SK-N-SH (cell line): ENCODE data around the gene NEDD8. TPM values are rescaled to one million over a fixed set of nuclear protein-coding genes. Genes with fewer than 3 reads are reported as not detected.

ENCODE experiments used
- CTCF ChIA-PET: fragments of 300-600, 350-600 bp; formaldehyde crosslinking; extraction: SDS; loops from one replicate; lab custom pipeline; 2021; lab: Yijun Ruan, JAX
- POLR2A ChIA-PET: fragments of 350-600 bp; sonication (Branson Sonifier 250); formaldehyde crosslinking; extraction: SDS; loops from one replicate; lab custom pipeline; 2020; ENCODE audit warnings: antibody characterized with exemption, inconsistent platforms; lab: Yijun Ruan, JAX
- DNase-seq: peaks from one replicate; pipeline ENCODE4 v3.0.0; 2012
- H2AFZ ChIP-seq: fragments of 200-600 bp; sonication (generic); 2 replicates; pipeline ENCODE4 v1.8.1; 2016; ENCODE audit warnings: antibody characterized with exemption, mild to moderate bottlenecking, low read depth
- H3F3A ChIP-seq: fragments of 200-600 bp; sonication (generic); replicated peaks from 2 replicates; pipeline ENCODE3; 2016; ENCODE audit warnings: antibody characterized with exemption, mild to moderate bottlenecking; ENCODE audit not compliant: insufficient read depth
- H3K27ac ChIP-seq, 2 experiments: fragments of 200-500 bp in 1 of 2; fragments of 200-600 bp in 1 of 2; sonication (Bioruptor generic) in 1 of 2; sonication (generic), shearing (Covaris generic) in 1 of 2; 2 replicates each; pipeline versions ENCODE4 v1.5.1 to v1.6.1; 2014 to 2016; ENCODE audit warnings: low read depth in 2 of 2, inconsistent platforms in 1 of 2, low read length in 1 of 2, mild to moderate bottlenecking in 1 of 2, mixed read lengths in 1 of 2
- H3K27me3 ChIP-seq: fragments of 200-600 bp; sonication (generic), shearing (Covaris generic); 2 replicates; pipeline ENCODE4 v1.6.1; 2016; ENCODE audit warnings: mixed run types; ENCODE audit not compliant: insufficient read depth
- H3K36me3 ChIP-seq, 2 experiments: fragments of 200-500 bp in 1 of 2; fragments of 200-600 bp in 1 of 2; sonication (Bioruptor generic) in 1 of 2; sonication (generic) in 1 of 2; replicated peaks in 1 of 2; 2 replicates each; pipeline versions ENCODE3 to v1.5.1; 2014 to 2016; ENCODE audit warnings: low read length in 1 of 2, mild to moderate bottlenecking in 1 of 2; ENCODE audit not compliant: insufficient read depth in 2 of 2, control insufficient read depth in 1 of 2
- H3K4me1 ChIP-seq, 2 experiments: fragments of 200-500 bp in 1 of 2; fragments of 200-600 bp in 1 of 2; sonication (Bioruptor generic) in 1 of 2; sonication (generic), shearing (Covaris generic) in 1 of 2; 2 replicates each; pipeline versions ENCODE4 v1.5.1 to v1.6.1; 2014 to 2016; ENCODE audit warnings: low read depth in 1 of 2, low read length in 1 of 2, mixed run types in 1 of 2; ENCODE audit not compliant: insufficient read depth in 2 of 2, control insufficient read depth in 1 of 2
- H3K4me2 ChIP-seq: fragments of 200-600 bp; sonication (generic), shearing (Covaris generic); 2 replicates; pipeline ENCODE4 v1.6.1; 2017; ENCODE audit warnings: mixed run types
- H3K4me3 ChIP-seq, 2 experiments: fragments of 200-500 bp in 1 of 2; fragments of 200-600 bp in 1 of 2; sonication (Bioruptor generic) in 1 of 2; sonication (generic), shearing (Covaris generic) in 1 of 2; 2 replicates each; pipeline versions ENCODE4 v1.5.1 to v1.8.1; 2014 to 2016; ENCODE audit warnings: low read depth in 2 of 2, inconsistent platforms in 1 of 2, low read length in 1 of 2, mild to moderate bottlenecking in 1 of 2, mixed read lengths in 1 of 2, moderate library complexity in 1 of 2
- H3K79me2 ChIP-seq: fragments of 200-600 bp; sonication (generic); 2 replicates; pipeline ENCODE4 v1.8.1; 2017; ENCODE audit warnings: mild to moderate bottlenecking; ENCODE audit not compliant: insufficient read depth
- H3K9ac ChIP-seq: fragments of 200-600 bp; sonication (generic); 2 replicates; pipeline ENCODE4 v1.6.1; 2017; ENCODE audit warnings: mixed run types
- H3K9me2 ChIP-seq: fragments of 200-600 bp; sonication (generic); 2 replicates; pipeline ENCODE4 v1.6.1; 2017; ENCODE audit warnings: mixed run types
- H3K9me3 ChIP-seq: fragments of 200-600 bp; sonication (generic); 2 replicates; pipeline ENCODE4 v1.6.1; 2017; ENCODE audit warnings: mixed run types, mild to moderate bottlenecking, moderate library complexity
- H4K20me1 ChIP-seq: fragments of 200-600 bp; sonication (generic); 2 replicates; pipeline ENCODE4 v1.6.1; 2017; ENCODE audit warnings: mild to moderate bottlenecking, mixed run types; ENCODE audit not compliant: insufficient read depth
- ELF1 ChIP-seq: IDR thresholded peaks from 2 replicates; pipeline ENCODE4 v1.4.0; 2012
- EP300 ChIP-seq, 2 experiments: IDR thresholded peaks; 2 replicates each; pipeline versions ENCODE4 v1.4.0 to v1.6.1; 2012; ENCODE audit warnings: borderline replicate concordance in 1 of 2, low read depth in 1 of 2, low read length in 1 of 2
- EZH2phosphoT487 ChIP-seq: fragments of 200-600 bp; sonication (generic); IDR thresholded peaks from 2 replicates; pipeline ENCODE4 v1.6.1; 2017; ENCODE audit warnings: low read depth, mixed run types, mild to moderate bottlenecking, antibody characterized with exemption, moderate library complexity, borderline replicate concordance
- FOSL2 ChIP-seq: IDR thresholded peaks from 2 replicates; pipeline ENCODE4 v1.4.0; 2012; ENCODE audit warnings: low read depth, mild to moderate bottlenecking, moderate library complexity, borderline replicate concordance
- NFIC ChIP-seq: IDR thresholded peaks from 2 replicates; pipeline ENCODE4 v1.4.0; 2012; ENCODE audit warnings: borderline replicate concordance
- RAD21 ChIP-seq: IDR thresholded peaks from 2 replicates; pipeline ENCODE4 v1.6.1; 2012; ENCODE audit warnings: mild to moderate bottlenecking, low read length
- RCOR1 ChIP-seq: fragments of 150-350 bp; IDR thresholded peaks from 2 replicates; pipeline ENCODE4 v1.6.1; 2017; ENCODE audit warnings: antibody characterized with exemption, low read length
- RFX5 ChIP-seq: IDR thresholded peaks from 2 replicates; pipeline ENCODE4 v1.6.1; 2012; ENCODE audit warnings: mild to moderate bottlenecking, improper control_type of control experiment, low read length
- TCF12 ChIP-seq: IDR thresholded peaks from 2 replicates; pipeline ENCODE4 v1.4.0; 2012
- WGBS: methylation state at CpG from one replicate; pipeline ENCODE4 v1.1.6; 2017; ENCODE audit warnings: low lambda C conversion rate; 5-methylcytosine and 5-hydroxymethylcytosine counted together
- polyA plus RNA-seq, 3 experiments: library from polyadenylated mRNA; depleted of rRNA; stranded (reverse); fragments of >200 nt; gene quantifications; 2 replicates each; pipeline ENCODE4 v1.2.3, GENCODE V29; 2012
- TF ChIP-seq, protein P1 (sequence below): IDR thresholded peaks from 2 replicates; pipeline ENCODE4 v1.4.0; 2012; ENCODE audit warnings: low read depth
- TF ChIP-seq, protein P2 (sequence below): fragments of 150-350 bp; IDR thresholded peaks from 2 replicates; pipeline ENCODE4 v1.6.1; 2016; ENCODE audit warnings: mild to moderate bottlenecking, low read depth, low read length
- TF ChIP-seq, protein P3 (sequence below): IDR thresholded peaks from 2 replicates; pipeline ENCODE4 v1.4.0; 2012; ENCODE audit warnings: low read depth, borderline replicate concordance
- TF ChIP-seq, protein P4 (sequence below): IDR thresholded peaks from 2 replicates; pipeline ENCODE4 v1.6.1; 2012; ENCODE audit warnings: mild to moderate bottlenecking, low read depth, low read length, moderate library complexity
- TF ChIP-seq, protein P5 (sequence below): IDR thresholded peaks from 2 replicates; pipeline ENCODE4; 2012

Gene NEDD8
- polyA plus RNA-seq, 1 of the 3 experiments (the other 2 are of a cell fraction): 534 TPM

DNA sequence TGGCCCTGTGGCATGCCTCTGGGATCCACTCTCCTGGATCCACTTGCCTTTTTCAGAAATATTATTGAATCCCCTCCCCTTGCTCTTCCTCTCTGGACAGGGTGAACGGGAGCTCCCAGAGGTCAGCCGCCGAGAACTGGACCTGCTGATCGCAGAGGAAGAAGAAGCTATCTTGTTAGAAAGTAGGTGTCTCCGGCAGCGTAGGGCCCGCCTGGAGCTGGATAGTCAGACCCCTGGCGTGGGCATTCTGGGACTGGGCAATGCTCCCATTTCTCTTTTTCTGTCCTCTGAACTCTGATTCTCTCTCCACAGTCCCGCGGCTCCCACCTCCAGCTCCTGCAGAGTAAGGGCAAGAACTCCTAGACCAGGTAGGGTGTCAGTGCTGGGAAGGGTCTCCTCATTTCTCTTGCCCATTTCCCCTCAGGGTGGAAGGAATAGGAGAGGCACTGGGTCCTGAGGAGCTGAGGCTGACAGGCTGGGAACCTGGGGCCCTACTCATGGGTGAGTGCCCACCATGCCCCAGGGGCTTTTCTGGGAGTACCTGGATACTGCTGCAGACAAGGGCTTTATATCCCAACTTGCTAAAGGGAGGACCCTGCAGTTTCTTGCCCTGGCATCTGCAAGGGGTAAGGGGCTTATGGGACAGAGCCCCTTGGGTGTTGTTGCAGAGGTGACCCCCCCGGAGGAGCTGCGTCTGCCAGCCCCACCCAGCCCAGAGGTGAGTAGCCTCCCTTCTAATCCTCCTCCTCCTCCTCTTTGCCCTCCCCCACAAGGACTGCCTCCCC, 54.9 kb downstream of the NEDD8 start:
- Histone ChIP-seq H3K36me3 (peaks cover 4 to 53% of the 10 kb centered on the region in 2 experiments), H2AFZ (no peak overlapping the region), H3K4me1 (peaks cover 0 to 20% of the 10 kb centered on the region in 2 experiments; a peak in 2 of 4 replicates), H3K4me3 (no peak overlapping the region), H3K9me2 (no peaks in the 10 kb centered on the region), H3K9me3 (no peaks in the 10 kb centered on the region), H3K9ac (no peak overlapping the region), H4K20me1 (no peaks in the 10 kb centered on the region), H3K27me3 (no peaks in the 10 kb centered on the region), H3K27ac (no peak overlapping the region; a peak in 1 of 4 replicates), H3F3A (peaks cover 11% of the 10 kb centered on the region), H3K79me2 (no peaks in the 10 kb centered on the region), H3K4me2 (no peak overlapping the region)
- ChIA-PET CTCF (interaction anchor here (0.9 to 2.0 kb wide), 4 partner anchors 16 to 238 kb away, joined by 3 to 11 read pairs (median 3); partner anchors contain the start of genes IRF9 and TM9SF1), POLR2A (interaction anchor here (0.9 to 1.8 kb wide), 2 partner anchors 10 to 36 kb away, joined by 4 to 10 read pairs; partner anchors contain the start of genes CHMP4A and IPO4)
- WGBS: 87% methylated on average over 11 of the region's 12 CpGs
- TF ChIP-seq RFX5 (no peak), ELF1 (no peak), NFIC (no peak)
- TF ChIP-seq, protein P1, sequence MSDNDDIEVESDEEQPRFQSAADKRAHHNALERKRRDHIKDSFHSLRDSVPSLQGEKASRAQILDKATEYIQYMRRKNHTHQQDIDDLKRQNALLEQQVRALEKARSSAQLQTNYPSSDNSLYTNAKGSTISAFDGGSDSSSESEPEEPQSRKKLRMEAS: no peak
- TF ChIP-seq, protein P2, sequence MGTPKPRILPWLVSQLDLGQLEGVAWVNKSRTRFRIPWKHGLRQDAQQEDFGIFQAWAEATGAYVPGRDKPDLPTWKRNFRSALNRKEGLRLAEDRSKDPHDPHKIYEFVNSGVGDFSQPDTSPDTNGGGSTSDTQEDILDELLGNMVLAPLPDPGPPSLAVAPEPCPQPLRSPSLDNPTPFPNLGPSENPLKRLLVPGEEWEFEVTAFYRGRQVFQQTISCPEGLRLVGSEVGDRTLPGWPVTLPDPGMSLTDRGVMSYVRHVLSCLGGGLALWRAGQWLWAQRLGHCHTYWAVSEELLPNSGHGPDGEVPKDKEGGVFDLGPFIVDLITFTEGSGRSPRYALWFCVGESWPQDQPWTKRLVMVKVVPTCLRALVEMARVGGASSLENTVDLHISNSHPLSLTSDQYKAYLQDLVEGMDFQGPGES: no peak
- TF ChIP-seq, protein P3, sequence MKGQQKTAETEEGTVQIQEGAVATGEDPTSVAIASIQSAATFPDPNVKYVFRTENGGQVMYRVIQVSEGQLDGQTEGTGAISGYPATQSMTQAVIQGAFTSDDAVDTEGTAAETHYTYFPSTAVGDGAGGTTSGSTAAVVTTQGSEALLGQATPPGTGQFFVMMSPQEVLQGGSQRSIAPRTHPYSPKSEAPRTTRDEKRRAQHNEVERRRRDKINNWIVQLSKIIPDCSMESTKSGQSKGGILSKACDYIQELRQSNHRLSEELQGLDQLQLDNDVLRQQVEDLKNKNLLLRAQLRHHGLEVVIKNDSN: no peak
- TF ChIP-seq, protein P4, sequence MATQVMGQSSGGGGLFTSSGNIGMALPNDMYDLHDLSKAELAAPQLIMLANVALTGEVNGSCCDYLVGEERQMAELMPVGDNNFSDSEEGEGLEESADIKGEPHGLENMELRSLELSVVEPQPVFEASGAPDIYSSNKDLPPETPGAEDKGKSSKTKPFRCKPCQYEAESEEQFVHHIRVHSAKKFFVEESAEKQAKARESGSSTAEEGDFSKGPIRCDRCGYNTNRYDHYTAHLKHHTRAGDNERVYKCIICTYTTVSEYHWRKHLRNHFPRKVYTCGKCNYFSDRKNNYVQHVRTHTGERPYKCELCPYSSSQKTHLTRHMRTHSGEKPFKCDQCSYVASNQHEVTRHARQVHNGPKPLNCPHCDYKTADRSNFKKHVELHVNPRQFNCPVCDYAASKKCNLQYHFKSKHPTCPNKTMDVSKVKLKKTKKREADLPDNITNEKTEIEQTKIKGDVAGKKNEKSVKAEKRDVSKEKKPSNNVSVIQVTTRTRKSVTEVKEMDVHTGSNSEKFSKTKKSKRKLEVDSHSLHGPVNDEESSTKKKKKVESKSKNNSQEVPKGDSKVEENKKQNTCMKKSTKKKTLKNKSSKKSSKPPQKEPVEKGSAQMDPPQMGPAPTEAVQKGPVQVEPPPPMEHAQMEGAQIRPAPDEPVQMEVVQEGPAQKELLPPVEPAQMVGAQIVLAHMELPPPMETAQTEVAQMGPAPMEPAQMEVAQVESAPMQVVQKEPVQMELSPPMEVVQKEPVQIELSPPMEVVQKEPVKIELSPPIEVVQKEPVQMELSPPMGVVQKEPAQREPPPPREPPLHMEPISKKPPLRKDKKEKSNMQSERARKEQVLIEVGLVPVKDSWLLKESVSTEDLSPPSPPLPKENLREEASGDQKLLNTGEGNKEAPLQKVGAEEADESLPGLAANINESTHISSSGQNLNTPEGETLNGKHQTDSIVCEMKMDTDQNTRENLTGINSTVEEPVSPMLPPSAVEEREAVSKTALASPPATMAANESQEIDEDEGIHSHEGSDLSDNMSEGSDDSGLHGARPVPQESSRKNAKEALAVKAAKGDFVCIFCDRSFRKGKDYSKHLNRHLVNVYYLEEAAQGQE: no peak
- DNase-seq: no peak

DNA sequence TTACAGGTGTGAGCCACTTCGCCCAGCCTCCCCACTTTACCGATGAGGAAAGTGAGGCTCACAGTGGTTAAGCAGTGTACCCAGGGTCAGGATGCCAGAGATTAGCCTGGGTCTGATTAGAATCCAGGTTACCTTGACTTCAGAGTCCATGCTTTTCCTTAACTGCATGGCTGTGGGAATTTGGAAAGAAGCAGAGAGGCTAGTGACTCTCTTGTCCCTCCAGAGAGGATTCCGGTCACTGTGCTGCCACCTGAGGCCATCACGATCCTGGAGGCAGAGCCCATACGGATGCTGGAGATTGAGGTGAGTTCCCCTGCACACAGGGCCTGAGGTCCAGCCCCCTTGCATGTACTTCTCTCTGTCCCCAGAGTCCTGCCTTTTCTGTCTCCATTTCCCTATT, 55.6 kb downstream of the NEDD8 start:
- Histone ChIP-seq H4K20me1 (no peaks in the 10 kb centered on the region), H3K4me1 (peaks cover 0 to 20% of the 10 kb centered on the region in 2 experiments; a peak in 2 of 4 replicates), H3K79me2 (no peaks in the 10 kb centered on the region), H3F3A (peaks cover 11% of the 10 kb centered on the region), H3K9ac (no peak overlapping the region), H3K27me3 (no peaks in the 10 kb centered on the region), H3K36me3 (peaks cover 4 to 46% of the 10 kb centered on the region in 2 experiments), H3K9me2 (no peaks in the 10 kb centered on the region), H3K27ac (no peak overlapping the region; a peak in 1 of 4 replicates), H3K4me3 (no peak overlapping the region), H3K4me2 (no peak overlapping the region), H3K9me3 (no peaks in the 10 kb centered on the region), H2AFZ (no peak overlapping the region)
- DNase-seq: no peak
- ChIA-PET CTCF (interaction anchor here (0.9 kb wide), 2 partner anchors 15 to 238 kb away, joined by 3 read pairs; partner anchors contain the start of gene IRF9), POLR2A (interaction anchor here (1.8 kb wide), 1 partner anchor 11 kb away, joined by 10 read pairs; the partner anchor contains the start of gene IPO4)
- WGBS: 100% methylated on average over 5 of the region's 5 CpGs
- TF ChIP-seq EP300 (IDR thresholded peaks at IDR 0.05; ENCODE audit: borderline replicate concordance in 1 of 2, low read depth in 1 of 2, low read length in 1 of 2) (no peak), FOSL2 (no peak), EZH2phosphoT487 (no peak), RFX5 (no peak), TCF12 (no peak), RAD21 (no peak), RCOR1 (no peak)
- TF ChIP-seq, protein P4: no peak
- TF ChIP-seq, protein P5, sequence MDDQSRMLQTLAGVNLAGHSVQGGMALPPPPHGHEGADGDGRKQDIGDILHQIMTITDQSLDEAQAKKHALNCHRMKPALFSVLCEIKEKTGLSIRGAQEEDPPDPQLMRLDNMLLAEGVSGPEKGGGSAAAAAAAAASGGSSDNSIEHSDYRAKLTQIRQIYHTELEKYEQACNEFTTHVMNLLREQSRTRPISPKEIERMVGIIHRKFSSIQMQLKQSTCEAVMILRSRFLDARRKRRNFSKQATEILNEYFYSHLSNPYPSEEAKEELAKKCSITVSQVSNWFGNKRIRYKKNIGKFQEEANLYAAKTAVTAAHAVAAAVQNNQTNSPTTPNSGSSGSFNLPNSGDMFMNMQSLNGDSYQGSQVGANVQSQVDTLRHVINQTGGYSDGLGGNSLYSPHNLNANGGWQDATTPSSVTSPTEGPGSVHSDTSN: no peak
